GM06990 (cell line): ENCODE results near the gene NOB1.
"Not testable (repeated sequence)": the region's sequence is repeated elsewhere in the genome, so short reads cannot be mapped to it uniquely, and the experiment has no call there.

Experiments
- DNase-seq: peaks from one replicate; pipeline ENCODE4 v3.0.0-alpha.2; 2011; ENCODE audit not compliant: insufficient read length; ENCODE audit errors: extremely low read depth
- H3K27me3 ChIP-seq: replicated peaks from 2 replicates; pipeline ENCODE4 v1.6.0; 2011; ENCODE audit warnings: low read length; ENCODE audit not compliant: control insufficient read depth, insufficient read depth
- H3K36me3 ChIP-seq: 2 replicates; pipeline ENCODE4 v1.5.1; 2011; ENCODE audit warnings: low read length; ENCODE audit not compliant: control insufficient read depth, insufficient read depth
- H3K4me3 ChIP-seq: replicated peaks from 2 replicates; pipeline ENCODE4 v1.5.1; 2011; ENCODE audit warnings: low read depth, mild to moderate bottlenecking, control low read depth, low read length
- CTCF ChIP-seq: IDR thresholded peaks from 2 replicates; pipeline ENCODE4 v1.5.1; 2011; ENCODE audit warnings: low read length, control low read depth, mild to moderate bottlenecking, inconsistent platforms; ENCODE audit not compliant: insufficient read depth, poor library complexity, severe bottlenecking

NOB1 gene

GRCh38 chr16:69794486-69794885 lies 39.8 kb upstream of the NOB1 start:
- H3K4me3 ChIP-seq: no peak overlapping the region
- TF ChIP-seq CTCF: no peak
- peaks cover 4% of the 10 kb centered on the region for H3K36me3 ChIP-seq
- no peaks in the 10 kb centered on the region for H3K27me3 ChIP-seq
- no peak for DNase-seq

GRCh38 chr16:69793526-69793925 lies 38.8 kb upstream of the NOB1 start:
- no peaks in the 10 kb centered on the region for H3K27me3 ChIP-seq
- no peak overlapping the region for H3K4me3 ChIP-seq
- no peak for TF ChIP-seq CTCF
- H3K36me3 ChIP-seq: peaks cover 1% of the 10 kb centered on the region
- DNase-seq: no peak

- H3K36me3 ChIP-seq, H3K27me3 ChIP-seq, H3K4me3 ChIP-seq, DNase-seq: not testable (repeated sequence)
Measured at GRCh38 chr16:69791391-69791847, 36.7 kb upstream of the NOB1 start.

- no peak for TF ChIP-seq CTCF
- no peak for DNase-seq
- Histone ChIP-seq H3K4me3 (no peak overlapping the region), H3K27me3 (no peaks in the 10 kb centered on the region), H3K36me3 (peaks cover 7% of the 10 kb centered on the region)
Measured at GRCh38 chr16:69787883-69788282, 33.2 kb upstream of the NOB1 start.

GRCh38 chr16:69784586-69784985 lies 29.9 kb upstream of the NOB1 start:
- no peak for TF ChIP-seq CTCF
- Histone ChIP-seq H3K27me3 (no peaks in the 10 kb centered on the region), H3K4me3 (no peak overlapping the region), H3K36me3 (peaks cover 6% of the 10 kb centered on the region)
- no peak for DNase-seq

- no peaks in the 10 kb centered on the region; the same call in none of the 2 replicates for H3K36me3 ChIP-seq
- no peak overlapping the region for H3K4me3 ChIP-seq
- DNase-seq: no peak
- no peaks in the 10 kb centered on the region for H3K27me3 ChIP-seq
- TF ChIP-seq CTCF: no peak
Measured at GRCh38 chr16:69781118-69781517, 26.4 kb upstream of the NOB1 start.
